CD14-positive monocyte (primary cell): ENCODE results near the gene JSRP1. TPM values are rescaled to one million over a fixed set of nuclear protein-coding genes. Genes with fewer than 3 reads are reported as not detected.

Experiments
- DNase-seq, 3 donors: peaks; one replicate each; pipeline ENCODE4 v3.0.0-alpha.2; 2011 to 2022
- H2AFZ ChIP-seq: 2 replicates; pipeline ENCODE4 v1.6.0; 2012; ENCODE audit warnings: mild to moderate bottlenecking, low read depth, low read length, inconsistent platforms; ENCODE audit not compliant: insufficient read depth, poor library complexity, severe bottlenecking
- H3K27ac ChIP-seq, 2 donors: 1 replicate in 1 of 2; 2 replicates in 1 of 2; pipeline ENCODE4 v1.5.1; 2012 to 2013; ENCODE audit warnings: low read length in 2 of 2, control low read depth in 1 of 2, inconsistent platforms in 1 of 2, low read depth in 1 of 2, mild to moderate bottlenecking in 1 of 2
- H3K27me3 ChIP-seq, 2 donors: one replicate each; pipeline versions ENCODE4 v1.6.0 to v1.6.1; 2011 to 2013; ENCODE audit warnings: low read length in 2 of 2; ENCODE audit not compliant: control insufficient read depth in 2 of 2, insufficient read depth in 2 of 2
- H3K36me3 ChIP-seq, 2 donors: replicated peaks in 1 of 2; 1 replicate in 1 of 2; 2 replicates in 1 of 2; pipeline versions ENCODE4 v1.5.1 to v1.6.1; 2012 to 2013; ENCODE audit warnings: low read length in 2 of 2, control low read depth in 1 of 2, inconsistent platforms in 1 of 2, mild to moderate bottlenecking in 1 of 2; ENCODE audit not compliant: insufficient read depth in 2 of 2, control insufficient read depth in 1 of 2
- H3K4me1 ChIP-seq, 2 donors: 1 replicate in 1 of 2; 2 replicates in 1 of 2; pipeline versions ENCODE4 v1.5.1 to v1.6.1; 2012 to 2013; ENCODE audit warnings: low read length in 2 of 2, control low read depth in 1 of 2, inconsistent platforms in 1 of 2, mild to moderate bottlenecking in 1 of 2, moderate library complexity in 1 of 2; ENCODE audit not compliant: insufficient read depth in 2 of 2, control insufficient read depth in 1 of 2
- H3K4me2 ChIP-seq: replicated peaks from 2 replicates; pipeline ENCODE3; 2012; ENCODE audit warnings: low read length, moderate library complexity, mild to moderate bottlenecking; ENCODE audit not compliant: poor library complexity, severe bottlenecking; ENCODE audit errors: extremely low read depth
- H3K4me3 ChIP-seq, 3 experiments: fragments of 200-600 bp in 1 of 3; sonication (generic) in 1 of 3; replicated peaks in 1 of 3; 1 replicate in 2 of 3; 2 replicates in 1 of 3; pipeline ENCODE4 v1.5.1; 2011 to 2013; ENCODE audit warnings: low read length in 3 of 3, mild to moderate bottlenecking in 3 of 3, control low read depth in 2 of 3, low read depth in 2 of 3, inconsistent platforms in 1 of 3, moderate library complexity in 1 of 3
- H3K79me2 ChIP-seq: 2 replicates; pipeline ENCODE4 v1.6.0; 2012; ENCODE audit warnings: mild to moderate bottlenecking, control low read depth, inconsistent platforms, low read length, moderate library complexity; ENCODE audit not compliant: insufficient read depth
- H3K9ac ChIP-seq: 2 replicates; pipeline ENCODE4 v1.6.0; 2017; ENCODE audit warnings: low read length, mild to moderate bottlenecking; ENCODE audit not compliant: insufficient read depth, poor library complexity, severe bottlenecking
- H3K9me3 ChIP-seq, 2 donors: replicated peaks in 1 of 2; 1 replicate in 1 of 2; 2 replicates in 1 of 2; pipeline versions ENCODE4 v1.5.1 to v1.6.1; 2012 to 2013; ENCODE audit warnings: low read length in 2 of 2, control low read depth in 1 of 2; ENCODE audit not compliant: control insufficient read depth in 1 of 2, insufficient read depth in 1 of 2
- H4K20me1 ChIP-seq: 2 replicates; pipeline ENCODE4 v1.6.0; 2012; ENCODE audit warnings: mild to moderate bottlenecking, low read length, control low read depth, moderate library complexity; ENCODE audit not compliant: insufficient read depth
- H3K27ac Mint-ChIP-seq, 7 donors: one replicate each; pipeline ENCODE4 v1.8.0; 2020; ENCODE audit warnings: mild to moderate bottlenecking in 7 of 7, mixed read lengths in 7 of 7, moderate library complexity in 6 of 7, inconsistent platforms in 2 of 7
- H3K27me3 Mint-ChIP-seq, 3 donors: one replicate each; pipeline ENCODE4 v1.8.0; 2021 to 2022; ENCODE audit warnings: low read depth in 3 of 3, mild to moderate bottlenecking in 3 of 3, mixed read lengths in 3 of 3, moderate library complexity in 3 of 3, inconsistent platforms in 1 of 3
- H3K36me3 Mint-ChIP-seq, 2 donors: one replicate each; pipeline ENCODE4 v1.8.0; 2020; ENCODE audit warnings: mixed read lengths in 2 of 2, inconsistent platforms in 1 of 2, mild to moderate bottlenecking in 1 of 2
- H3K4me1 Mint-ChIP-seq: one replicate; pipeline ENCODE4 v1.8.0; 2020; ENCODE audit warnings: mild to moderate bottlenecking, mixed read lengths
- H3K4me3 Mint-ChIP-seq, 2 donors: one replicate each; pipeline ENCODE4 v1.8.0; 2020; ENCODE audit warnings: mild to moderate bottlenecking in 2 of 2, mixed read lengths in 2 of 2, moderate library complexity in 1 of 2
- H3K9me3 Mint-ChIP-seq, 7 donors: one replicate each; pipeline ENCODE4 v1.8.0; 2020 to 2022; ENCODE audit warnings: mixed read lengths in 7 of 7, mild to moderate bottlenecking in 6 of 7, moderate library complexity in 6 of 7, inconsistent platforms in 2 of 7
- WGBS: methylation state at CpG from one replicate; pipeline ENCODE4 v1.1.5; 2013; ENCODE audit warnings: missing lambda C conversion rate; ENCODE audit not compliant: insufficient coverage; 5-methylcytosine and 5-hydroxymethylcytosine counted together
- intact Hi-C, 2 donors: fragments of 100-400 bp; cut with micrococcal nuclease; formaldehyde crosslinking; loops; one replicate each; pipeline versions ENCODE4 v1.15.0 to v1.15.1; 2023
- polyA plus RNA-seq, 3 donors: library from polyadenylated mRNA; depleted of rRNA in 1 of 3; unstranded in 2 of 3; stranded (reverse) in 1 of 3; fragments of 300-500 nt in 2 of 3; fragments of >200 nt in 1 of 3; fragmentation: Illumina TruSeq in 2 of 3; gene quantifications; 1 replicate in 2 of 3; 2 replicates in 1 of 3; pipeline ENCODE4 v1.2.3, GENCODE V29; 2012 to 2021
- TF ChIP-seq, protein P1 (sequence below): fragments of 200-600 bp; IDR thresholded peaks from one replicate; pipeline ENCODE4 v1.8.0; 2022; ENCODE audit warnings: antibody characterized with exemption, mild to moderate bottlenecking

JSRP1 gene
- polyA plus RNA-seq, 3 donors = 0.38 to 0.50 TPM; not detected in 1

DNA sequence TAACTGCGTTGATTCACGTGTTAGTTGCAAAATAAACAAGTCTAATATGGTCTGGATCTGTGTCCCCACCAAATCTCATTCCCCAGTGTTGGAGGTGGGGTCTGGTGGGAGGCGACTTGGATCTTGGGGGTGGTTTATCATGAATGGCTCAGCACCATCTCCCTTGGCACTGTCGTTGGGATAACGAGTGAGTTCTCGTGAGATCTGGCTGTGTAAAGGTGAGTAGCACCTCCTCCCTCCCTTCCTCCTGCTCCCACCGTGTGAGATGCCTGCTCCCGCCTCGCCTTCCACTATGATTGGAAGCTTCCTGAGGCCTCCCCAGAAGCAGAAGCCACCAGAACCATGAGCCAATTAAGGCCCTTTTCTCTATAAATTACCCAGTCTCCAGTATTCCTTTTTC is 20.9 kb upstream of the JSRP1 start:
- Histone ChIP-seq H3K36me3 (peaks cover 24 to 31% of the 10 kb centered on the region in 2 donors), H3K79me2 (peaks cover 62% of the 10 kb centered on the region), H4K20me1 (peaks cover 77% of the 10 kb centered on the region), H3K4me1 (peaks cover 48 to 57% of the 10 kb centered on the region in 2 donors), H3K27me3 (no peaks in the 10 kb centered on the region), H3K9ac (no peak overlapping the region), H3K27ac (no peak overlapping the region), H3K9me3 (no peaks in the 10 kb centered on the region), H3K4me2 (no peak overlapping the region), H2AFZ (no peak overlapping the region), H3K4me3 (no peak overlapping the region)
- DNase-seq = no peak
- H3K27ac Mint-ChIP-seq = peak overlapping the region in 3 of 7 donors; percentile 18 to 64 (median 46)
- intact Hi-C loops = loop anchor here (5.0 to 10.0 kb wide), 2 partner anchors 40 to 338 kb away; no protein-coding TSS in a partner anchor
- H3K4me1 Mint-ChIP-seq = peaks cover 54% of the 10 kb centered on the region
- 57% methylated on average over 3 of the region's 9 CpGs for WGBS
- TF ChIP-seq, protein P1, sequence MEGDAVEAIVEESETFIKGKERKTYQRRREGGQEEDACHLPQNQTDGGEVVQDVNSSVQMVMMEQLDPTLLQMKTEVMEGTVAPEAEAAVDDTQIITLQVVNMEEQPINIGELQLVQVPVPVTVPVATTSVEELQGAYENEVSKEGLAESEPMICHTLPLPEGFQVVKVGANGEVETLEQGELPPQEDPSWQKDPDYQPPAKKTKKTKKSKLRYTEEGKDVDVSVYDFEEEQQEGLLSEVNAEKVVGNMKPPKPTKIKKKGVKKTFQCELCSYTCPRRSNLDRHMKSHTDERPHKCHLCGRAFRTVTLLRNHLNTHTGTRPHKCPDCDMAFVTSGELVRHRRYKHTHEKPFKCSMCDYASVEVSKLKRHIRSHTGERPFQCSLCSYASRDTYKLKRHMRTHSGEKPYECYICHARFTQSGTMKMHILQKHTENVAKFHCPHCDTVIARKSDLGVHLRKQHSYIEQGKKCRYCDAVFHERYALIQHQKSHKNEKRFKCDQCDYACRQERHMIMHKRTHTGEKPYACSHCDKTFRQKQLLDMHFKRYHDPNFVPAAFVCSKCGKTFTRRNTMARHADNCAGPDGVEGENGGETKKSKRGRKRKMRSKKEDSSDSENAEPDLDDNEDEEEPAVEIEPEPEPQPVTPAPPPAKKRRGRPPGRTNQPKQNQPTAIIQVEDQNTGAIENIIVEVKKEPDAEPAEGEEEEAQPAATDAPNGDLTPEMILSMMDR = no peak
- H3K27me3 Mint-ChIP-seq = peaks cover 0 to 7% (median 2%) of the 10 kb centered on the region in 3 donors
- no peak overlapping the region for H3K4me3 Mint-ChIP-seq
- no peaks in the 10 kb centered on the region for H3K9me3 Mint-ChIP-seq
- peaks cover 27 to 58% of the 10 kb centered on the region in 2 donors for H3K36me3 Mint-ChIP-seq

DNA sequence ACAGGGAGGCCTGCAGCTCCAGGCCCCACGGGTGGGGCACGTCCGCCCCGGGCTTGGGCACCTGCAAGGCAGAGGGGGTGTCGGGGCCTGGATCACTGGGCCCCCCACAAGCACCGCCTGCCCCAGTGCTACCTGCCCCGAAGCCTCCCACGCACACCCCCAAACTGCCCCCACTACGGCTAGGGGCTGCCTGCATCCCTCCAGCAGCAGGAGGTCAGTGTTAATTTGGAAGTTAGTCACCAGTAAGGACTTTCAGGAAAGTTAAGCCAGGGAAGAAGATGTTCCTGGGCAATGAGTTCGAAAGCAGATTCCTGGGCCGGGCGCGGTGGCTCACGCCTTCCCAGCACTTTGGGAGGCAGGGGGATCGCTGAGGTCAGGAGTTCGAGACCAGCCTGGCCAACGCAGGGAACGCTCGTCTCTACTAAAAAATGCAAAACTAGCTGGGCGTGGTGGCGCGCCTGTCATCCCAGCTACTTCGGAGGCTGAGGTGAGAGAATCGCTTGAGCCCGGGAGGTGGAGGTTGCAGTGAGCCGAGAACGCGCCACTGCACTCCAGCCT is 20.3 kb upstream of the JSRP1 start:
- Histone ChIP-seq H3K9me3 (no peaks in the 10 kb centered on the region), H3K9ac (no peak overlapping the region), H3K4me1 (peaks cover 49 to 60% of the 10 kb centered on the region in 2 donors), H4K20me1 (peaks cover 84% of the 10 kb centered on the region), H3K4me2 (no peak overlapping the region), H3K4me3 (no peak overlapping the region), H3K36me3 (peaks cover 30 to 36% of the 10 kb centered on the region in 2 donors), H3K79me2 (peaks cover 64% of the 10 kb centered on the region), H3K27ac (no peak overlapping the region), H2AFZ (no peak overlapping the region), H3K27me3 (no peaks in the 10 kb centered on the region)
- peaks cover 0 to 9% (median 2%) of the 10 kb centered on the region in 3 donors for H3K27me3 Mint-ChIP-seq
- no peak overlapping the region for H3K4me3 Mint-ChIP-seq
- intact Hi-C loops = loop anchor here (5.0 to 10.0 kb wide), 2 partner anchors 41 to 338 kb away; no protein-coding TSS in a partner anchor
- no peak for DNase-seq
- TF ChIP-seq, protein P1 = no peak
- H3K9me3 Mint-ChIP-seq = no peaks in the 10 kb centered on the region
- H3K4me1 Mint-ChIP-seq = peaks cover 54% of the 10 kb centered on the region
- peaks cover 31 to 64% of the 10 kb centered on the region in 2 donors for H3K36me3 Mint-ChIP-seq
- 96% methylated on average over 10 of the region's 28 CpGs for WGBS
- peak overlapping the region in 1 of 7 donors; percentile 6 for H3K27ac Mint-ChIP-seq
